Bronchial epithelial cell (primary cell): Measurements from ENCODE around the gene STK26. TPM values are rescaled to one million over a fixed set of nuclear protein-coding genes. Genes with fewer than 3 reads are reported as not detected.

Experiments used
- DNase-seq: peaks from one replicate; pipeline ENCODE4 v3.0.0-alpha.2; 2010; ENCODE audit warnings: low read depth
- FAIRE-seq: peaks from 2 replicates; lab custom pipeline; 2011; peaks lifted over from hg19 to GRCh38; lab: Jason Lieb, UNC
- H3K27me3 ChIP-seq: 2 replicates; pipeline ENCODE4 v1.5.1; 2011; ENCODE audit warnings: low read length; ENCODE audit not compliant: control insufficient read depth, insufficient read depth
- H3K36me3 ChIP-seq: 2 replicates; pipeline ENCODE4 v1.5.1; 2011; ENCODE audit warnings: low read length; ENCODE audit not compliant: control insufficient read depth, insufficient read depth
- H3K4me3 ChIP-seq: 2 replicates; pipeline ENCODE4 v1.5.1; 2011; ENCODE audit warnings: mild to moderate bottlenecking, low read depth, low read length, control low read depth
- CTCF ChIP-seq: IDR thresholded peaks from 2 replicates; pipeline ENCODE4 v1.5.1; 2011; ENCODE audit warnings: mild to moderate bottlenecking, moderate library complexity, low read length, control low read depth, inconsistent platforms; ENCODE audit not compliant: insufficient read depth, severe bottlenecking
- total RNA-seq: library from RNA; depleted of rRNA; stranded (reverse); fragments of >200 nt; gene quantifications from 2 replicates; pipeline ENCODE4 v1.2.1, GENCODE V29; 2014

The STK26 gene
- total RNA-seq, 1 donor from 2014 or later = 47.9 TPM

- no peak overlapping the region for H3K4me3 ChIP-seq
- TF ChIP-seq CTCF = no peak
- FAIRE-seq = no peak
- no peaks in the 10 kb centered on the region for H3K36me3 ChIP-seq
- H3K27me3 ChIP-seq = no peaks in the 10 kb centered on the region
- no peak for DNase-seq
Observed at GRCh38 chrX:132101799-132102198, 78.7 kb downstream of the STK26 start.

GRCh38 chrX:132107291-132107690 lies 84.2 kb downstream of the STK26 start:
- FAIRE-seq = no peak
- no peak overlapping the region for H3K4me3 ChIP-seq
- no peak for DNase-seq
- no peaks in the 10 kb centered on the region for H3K27me3 ChIP-seq
- no peak for TF ChIP-seq CTCF
- no peaks in the 10 kb centered on the region for H3K36me3 ChIP-seq

- TF ChIP-seq CTCF = no peak
- DNase-seq (no peak), FAIRE-seq (peak; percentile 13)
- no peak overlapping the region for H3K4me3 ChIP-seq
- H3K36me3 ChIP-seq = no peaks in the 10 kb centered on the region
- no peaks in the 10 kb centered on the region for H3K27me3 ChIP-seq
Observed at GRCh38 chrX:132114607-132115006, 91.5 kb downstream of the STK26 start.

- DNase-seq (no peak), FAIRE-seq (no peak)
- H3K4me3 ChIP-seq = no peak overlapping the region
- TF ChIP-seq CTCF = no peak
- no peaks in the 10 kb centered on the region for H3K27me3 ChIP-seq
- no peaks in the 10 kb centered on the region for H3K36me3 ChIP-seq
Observed at GRCh38 chrX:132115792-132116191, 92.7 kb downstream of the STK26 start.

GRCh38 chrX:132118358-132118757 lies 95.3 kb downstream of the STK26 start:
- no peak for DNase-seq
- no peak overlapping the region for H3K4me3 ChIP-seq
- H3K36me3 ChIP-seq = no peaks in the 10 kb centered on the region
- H3K27me3 ChIP-seq = no peaks in the 10 kb centered on the region
- no peak for TF ChIP-seq CTCF
- FAIRE-seq = no peak

GRCh38 chrX:132119283-132119682 lies 96.2 kb downstream of the STK26 start:
- H3K4me3 ChIP-seq = no peak overlapping the region
- H3K36me3 ChIP-seq = no peaks in the 10 kb centered on the region
- FAIRE-seq (no peak), DNase-seq (no peak)
- H3K27me3 ChIP-seq = no peaks in the 10 kb centered on the region
- no peak for TF ChIP-seq CTCF
